Measurements from ENCODE around the gene NLRC3.

NLRC3 gene

GRCh38 chr16:3578610-3579551 is 1.7 kb upstream of the NLRC3 start:
- no peak for DNase-seq

GRCh38 chr16:3578121-3578520 is 918 bp upstream of the NLRC3 start:
- DNase-seq: no peak

- no peak for DNase-seq
These were observed 992 bp downstream of the NLRC3 start for GRCh38 chr16:3576211-3576610.

GRCh38 chr16:3575491-3575890 is 1.7 kb downstream of the NLRC3 start:
- DNase-seq: no peak

GRCh38 chr16:3574195-3574594 is 3.0 kb downstream of the NLRC3 start:
- no peak for DNase-seq

- DNase-seq: no peak
These were observed 3.9 kb downstream of the NLRC3 start for GRCh38 chr16:3573146-3573815.

GRCh38 chr16:3570420-3571062 is 6.7 kb downstream of the NLRC3 start:
- no peak for DNase-seq

GRCh38 chr16:3569851-3570250 is 7.4 kb downstream of the NLRC3 start:
- no peak for DNase-seq

GRCh38 chr16:3566990-3567389 is 10.2 kb downstream of the NLRC3 start:
- no peak for DNase-seq

- no peak for DNase-seq
These were observed 12.4 kb downstream of the NLRC3 start for GRCh38 chr16:3564889-3565141.

GRCh38 chr16:3564130-3564888 is 12.9 kb downstream of the NLRC3 start:
- DNase-seq: no peak

GRCh38 chr16:3562914-3563480 is 14.2 kb downstream of the NLRC3 start:
- DNase-seq: no peak

GRCh38 chr16:3561626-3562025 is 15.6 kb downstream of the NLRC3 start:
- no peak for DNase-seq

GRCh38 chr16:3554351-3554928 is 22.8 kb downstream of the NLRC3 start:
- no peak for DNase-seq

GRCh38 chr16:3553138-3553923 is 23.9 kb downstream of the NLRC3 start:
- DNase-seq: no peak

GRCh38 chr16:3550851-3551847 is 26.1 kb downstream of the NLRC3 start:
- DNase-seq: no peak

GRCh38 chr16:3549906-3550305 is 27.3 kb downstream of the NLRC3 start:
- no peak for DNase-seq

GRCh38 chr16:3548859-3549258 is 28.3 kb downstream of the NLRC3 start:
- no peak for DNase-seq

- no peak for DNase-seq
These were observed 28.8 kb downstream of the NLRC3 start for GRCh38 chr16:3548445-3548844.

- DNase-seq: no peak
These were observed 30.1 kb downstream of the NLRC3 start for GRCh38 chr16:3546986-3547682.

Data from NCI-H2081 (cell line).